Measurements from ENCODE around the gene GRIA4.

GRIA4 gene

GRCh38 chr11:105900515-105901035, 290.7 kb downstream of the GRIA4 start (continued):
- TF ChIP-seq ZNF610 (tag by site-specific recombination; IDR thresholded peaks at IDR 0.05; ENCODE audit: borderline replicate concordance) (no peak), REPIN1 (tag by site-specific recombination; IDR thresholded peaks at IDR 0.05; ENCODE audit: low read depth) (no peak), ZNF561 (tag by site-specific recombination; IDR thresholded peaks at IDR 0.05; ENCODE audit: borderline replicate concordance) (no peak), ZNF16 (tag by site-specific recombination; IDR thresholded peaks at IDR 0.05; ENCODE audit: low read depth) (no peak)

- ChIA-PET POLR2A (no interaction called here), CTCF (no interaction called here)
- Histone ChIP-seq H3K36me3 (ENCODE audit: control insufficient read depth in 2 of 2, insufficient read depth in 1 of 2, low read length in 2 of 2) (no peaks in the 10 kb centered on the region), H3K9me3 (ENCODE audit: control insufficient read depth, insufficient read depth, low read depth, low read length) (no peaks in the 10 kb centered on the region), H3K27ac (ENCODE audit: extremely low read depth, low read depth, low read length) (no peak overlapping the region), H3K4me1 (ENCODE audit: control insufficient read depth, insufficient read depth, low read length) (no peaks in the 10 kb centered on the region), H3K4me3 (ENCODE audit: low read depth, low read length) (no peak overlapping the region)
- TF ChIP-seq ZNF624 (tag by site-specific recombination; IDR thresholded peaks at IDR 0.05) (no peak), ZBTB26 (tag by site-specific recombination; optimal IDR thresholded peaks at IDR 0.05) (no peak), ZNF366 (tag by site-specific recombination; conservative IDR thresholded peaks at IDR 0.05) (no peak), SP2 (tag by site-specific recombination; IDR thresholded peaks at IDR 0.05) (no peak), ZNF398 (tag by site-specific recombination; IDR thresholded peaks at IDR 0.05) (no peak), ZNF561 (tag by site-specific recombination; IDR thresholded peaks at IDR 0.05; ENCODE audit: borderline replicate concordance) (no peak)
These were observed 293.2 kb downstream of the GRIA4 start for GRCh38 chr11:105903113-105903512.

GRCh38 chr11:105906517-105906916, 296.6 kb downstream of the GRIA4 start:
- POLR2A ChIA-PET, result no interaction called here
- no peak overlapping the region for H3K4me3 ChIP-seq (ENCODE audit: low read depth, low read length)

More at GRCh38 chr11:105906517-105906916, 296.6 kb downstream of the GRIA4 start:
- H3K27ac ChIP-seq (ENCODE audit: extremely low read depth, low read depth, low read length), result no peak overlapping the region
- no peaks in the 10 kb centered on the region for H3K36me3 ChIP-seq (ENCODE audit: control insufficient read depth in 2 of 2, insufficient read depth in 1 of 2, low read length in 2 of 2)
- no peaks in the 10 kb centered on the region for H3K9me3 ChIP-seq (ENCODE audit: control insufficient read depth, insufficient read depth, low read depth, low read length)
- TF ChIP-seq KLF16 (tag by site-specific recombination; IDR thresholded peaks at IDR 0.05) (no peak), ZNF140 (tag by site-specific recombination; IDR thresholded peaks at IDR 0.05) (no peak), ZNF184 (tag by site-specific recombination; IDR thresholded peaks at IDR 0.05) (no peak), ZNF157 (tag by site-specific recombination; IDR thresholded peaks at IDR 0.05) (no peak), ZNF623 (tag by site-specific recombination; IDR thresholded peaks at IDR 0.05) (no peak), ELK4 (IDR thresholded peaks at IDR 0.05; ENCODE audit: borderline replicate concordance, low read depth, low read length) (no peak), SCRT2 (tag by site-specific recombination; IDR thresholded peaks at IDR 0.05) (no peak), ZBTB21 (tag by site-specific recombination; IDR thresholded peaks at IDR 0.05) (no peak), GLIS2 (tag by site-specific recombination; IDR thresholded peaks at IDR 0.05) (no peak), GLI4 (tag by site-specific recombination; IDR thresholded peaks at IDR 0.05) (no peak), PBX3 (CRISPR knock-in tag; IDR thresholded peaks at IDR 0.05) (no peak), SP7 (tag by site-specific recombination; IDR thresholded peaks at IDR 0.05) (no peak), ZNF677 (tag by site-specific recombination; IDR thresholded peaks at IDR 0.05) (no peak), ZNF670 (tag by site-specific recombination; IDR thresholded peaks at IDR 0.05; ENCODE audit: low read depth) (no peak), ZEB2 (tag by site-specific recombination; IDR thresholded peaks at IDR 0.05) (no peak), ZBTB49 (tag by site-specific recombination; IDR thresholded peaks at IDR 0.05; ENCODE audit: low read depth) (no peak)
- no peaks in the 10 kb centered on the region for H3K4me1 ChIP-seq (ENCODE audit: control insufficient read depth, insufficient read depth, low read length)
- CTCF ChIA-PET, result interaction anchor here (0.7 kb wide), 1 partner anchor 1799 kb away, joined by 3 read pairs; no protein-coding TSS in a partner anchor

Data from HEK293 (cell line).